Measurements from ENCODE around the gene ZNF665.

DNA sequence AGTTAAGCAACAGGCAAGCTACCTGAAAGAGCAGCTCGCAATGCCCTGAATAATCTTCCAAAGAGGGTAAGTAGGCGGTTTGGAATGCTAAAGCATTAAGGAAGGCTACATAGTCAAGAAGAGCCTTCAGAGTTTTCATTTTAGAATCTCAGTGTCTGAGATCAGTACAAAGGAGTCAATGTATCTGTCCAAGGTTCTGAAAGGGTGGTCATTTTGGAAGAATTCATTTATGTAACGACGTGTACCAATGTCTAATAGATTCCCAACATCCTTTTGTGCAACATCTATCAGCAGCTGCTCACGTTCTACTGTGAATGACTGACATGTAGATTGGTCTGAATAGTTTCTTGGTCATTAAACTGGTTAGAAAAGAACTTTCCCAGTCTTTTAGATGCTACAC, 15.2 kb downstream of the ZNF665 start:
- TF ChIP-seq POLR2A (IDR thresholded peaks at IDR 0.05; ENCODE audit: low read length) = no peak
- no peak for TF ChIP-seq GATA1 (IDR thresholded peaks at IDR 0.05; ENCODE audit: low read depth, low read length)
